SK-N-SH treated with all-trans-retinoic acid at 6 μM for 48 hours (cell line): ENCODE data around the gene AKT2.

Experiments used
- ARNTL ChIP-seq: fragments of 450-650 bp; formaldehyde crosslinking; IDR thresholded peaks from 2 replicates; pipeline ENCODE4 v1.5.0; 2020; ENCODE audit warnings: low read depth, mild to moderate bottlenecking, moderate library complexity, borderline replicate concordance
- CREB5 ChIP-seq: fragments of 250-450 bp; sonication (Bioruptor Pico); IDR thresholded peaks from 2 replicates; pipeline ENCODE4 v1.5.1; 2020; ENCODE audit warnings: low read depth, mild to moderate bottlenecking, moderate library complexity
- CSDC2 ChIP-seq: fragments of 250-450 bp; sonication (Bioruptor Pico); IDR thresholded peaks from 2 replicates; pipeline ENCODE4 v1.5.0; 2020; ENCODE audit warnings: mild to moderate bottlenecking, moderate library complexity
- CSRNP3 ChIP-seq: fragments of 250-450 bp; sonication (Bioruptor Pico); IDR thresholded peaks from 2 replicates; pipeline ENCODE4 v1.5.1; 2021; ENCODE audit warnings: mild to moderate bottlenecking, moderate library complexity
- GLIS3 ChIP-seq: fragments of 250-450 bp; sonication (Bioruptor Pico); IDR thresholded peaks from 2 replicates; pipeline ENCODE4 v1.5.0; 2020; ENCODE audit warnings: mild to moderate bottlenecking, moderate library complexity
- PATZ1 ChIP-seq: fragments of 250-450 bp; sonication (Bioruptor Pico); IDR thresholded peaks from 2 replicates; pipeline ENCODE4 v1.8.0; 2020; ENCODE audit warnings: mild to moderate bottlenecking, moderate library complexity, borderline replicate concordance
- POU6F1 ChIP-seq: fragments of 250-450 bp; sonication (Bioruptor Pico); IDR thresholded peaks from 2 replicates; pipeline ENCODE4 v1.8.0; 2021; ENCODE audit warnings: low read depth, mild to moderate bottlenecking, moderate library complexity, borderline replicate concordance
- PPARA ChIP-seq: fragments of 250-450 bp; sonication (Bioruptor Pico); IDR thresholded peaks from 2 replicates; pipeline ENCODE4 v1.5.0; 2020; ENCODE audit warnings: mild to moderate bottlenecking, borderline replicate concordance
- RARB ChIP-seq: fragments of 250-450 bp; sonication (Bioruptor Pico); IDR thresholded peaks from 2 replicates; pipeline ENCODE4 v1.8.0; 2021; ENCODE audit warnings: mild to moderate bottlenecking, moderate library complexity
- TCF4 ChIP-seq: fragments of 250-450 bp; sonication (Bioruptor Pico); IDR thresholded peaks from 2 replicates; pipeline ENCODE4 v1.8.0; 2021; ENCODE audit warnings: mild to moderate bottlenecking, moderate library complexity, borderline replicate concordance
- TOX ChIP-seq: fragments of 250-450 bp; sonication (Bioruptor Pico); IDR thresholded peaks from 2 replicates; pipeline ENCODE4 v1.8.0; 2021; ENCODE audit warnings: mild to moderate bottlenecking, moderate library complexity, borderline replicate concordance
- ZFP3 ChIP-seq: fragments of 250-450 bp; sonication (Bioruptor Pico); IDR thresholded peaks from 2 replicates; pipeline ENCODE4 v1.5.0; 2020; ENCODE audit warnings: mild to moderate bottlenecking, moderate library complexity
- ZFP30 ChIP-seq: fragments of 450-650 bp; formaldehyde crosslinking; IDR thresholded peaks from 2 replicates; pipeline ENCODE4 v1.5.0; 2022; ENCODE audit warnings: mild to moderate bottlenecking, moderate library complexity

- TF ChIP-seq GLIS3 (CRISPR knock-in tag) (no peak), ARNTL (CRISPR knock-in tag) (no peak), CREB5 (CRISPR knock-in tag) (no peak), PATZ1 (CRISPR knock-in tag) (no peak), ZFP3 (CRISPR knock-in tag) (no peak), ZFP30 (CRISPR knock-in tag) (no peak), TCF4 (CRISPR knock-in tag) (no peak), POU6F1 (CRISPR knock-in tag) (no peak), TOX (no peak), RARB (CRISPR knock-in tag) (no peak), CSRNP3 (CRISPR knock-in tag) (no peak), PPARA (CRISPR knock-in tag) (no peak), CSDC2 (CRISPR knock-in tag) (no peak)
Observed at GRCh38 chr19:40278361-40279035, 6.6 kb downstream of the AKT2 start.
